Prostate gland (tissue), 2 donors: ENCODE data around the gene TNS1.

Source experiments
- CTCF ChIP-seq, 4 experiments: fragments of 200-600 bp in 2 of 4; fragments of 450-650 bp in 2 of 4; sonication (generic) in 2 of 4; IDR thresholded peaks; 1 replicate in 3 of 4; 2 replicates in 1 of 4; pipeline ENCODE4 v1.5.1; 2016 to 2019; ENCODE audit warnings: antibody characterized with exemption in 4 of 4, mild to moderate bottlenecking in 2 of 4, moderate library complexity in 2 of 4
- POLR2A ChIP-seq: fragments of 450-650 bp; IDR thresholded peaks from one replicate; pipeline ENCODE4 v1.6.1; 2016; ENCODE audit warnings: antibody characterized with exemption, mild to moderate bottlenecking

GRCh38 chr2:217935901-217936684 is 66.7 kb downstream of the TNS1 start:
- TF ChIP-seq CTCF (IDR thresholded peaks at IDR 0.05) (no peak), POLR2A (no peak)
